Esophagus mucosa (tissue), 1 donor: ENCODE data around the gene BCL2L1. TPM values are rescaled to one million over a fixed set of nuclear protein-coding genes. Genes with fewer than 3 reads are reported as not detected.
"Not testable (repeated sequence)": the region's sequence is repeated elsewhere in the genome, so short reads cannot be mapped to it uniquely, and the experiment has no call there.

Experiments
- ATAC-seq: fragments of 200-7000 bp; cut with Tn5 transposase; one replicate; pipeline ENCODE4 v1.9.1; 2020
- total RNA-seq: library from RNA; stranded (reverse); gene quantifications from one replicate; pipeline ENCODE4 v1.2.4, GENCODE V29; 2023
- donor health status: DM: yes; HTN: yes; CAD: no.

BCL2L1 gene
- total RNA-seq, 1 donor from 2014 or later: 76.6 TPM

- ATAC-seq: no peak
Measured at GRCh38 chr20:31644701-31645100, 78.0 kb downstream of the BCL2L1 start.

GRCh38 chr20:31643522-31643921, 79.1 kb downstream of the BCL2L1 start:
- no peak for ATAC-seq

- no peak for ATAC-seq
Measured at GRCh38 chr20:31642837-31643236, 79.8 kb downstream of the BCL2L1 start.

GRCh38 chr20:31641391-31641790, 81.3 kb downstream of the BCL2L1 start:
- ATAC-seq: no peak

GRCh38 chr20:31640259-31640658, 82.4 kb downstream of the BCL2L1 start:
- no peak for ATAC-seq

DNA sequence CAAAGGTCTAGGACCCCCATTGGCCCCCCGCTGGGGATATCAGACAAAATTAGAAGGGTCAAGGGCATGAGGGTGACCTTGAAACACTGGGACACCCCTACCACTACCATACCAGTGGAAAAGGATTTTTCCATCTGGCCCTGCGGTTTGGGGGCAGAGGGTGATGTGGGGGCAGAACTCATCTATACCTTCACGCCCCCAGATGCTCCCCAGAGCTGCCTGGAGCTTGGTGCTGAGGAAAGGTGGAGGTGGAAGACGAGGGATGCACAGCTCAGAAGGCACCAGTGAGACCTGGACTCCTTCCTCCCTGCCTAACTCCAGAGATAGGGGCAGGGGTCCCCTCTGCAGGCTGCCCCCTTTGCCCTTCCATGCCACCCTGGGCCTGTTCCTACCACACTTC, 83.9 kb downstream of the BCL2L1 start:
- ATAC-seq: no peak

- ATAC-seq: no peak
Measured at GRCh38 chr20:31638317-31638716, 84.4 kb downstream of the BCL2L1 start.

DNA sequence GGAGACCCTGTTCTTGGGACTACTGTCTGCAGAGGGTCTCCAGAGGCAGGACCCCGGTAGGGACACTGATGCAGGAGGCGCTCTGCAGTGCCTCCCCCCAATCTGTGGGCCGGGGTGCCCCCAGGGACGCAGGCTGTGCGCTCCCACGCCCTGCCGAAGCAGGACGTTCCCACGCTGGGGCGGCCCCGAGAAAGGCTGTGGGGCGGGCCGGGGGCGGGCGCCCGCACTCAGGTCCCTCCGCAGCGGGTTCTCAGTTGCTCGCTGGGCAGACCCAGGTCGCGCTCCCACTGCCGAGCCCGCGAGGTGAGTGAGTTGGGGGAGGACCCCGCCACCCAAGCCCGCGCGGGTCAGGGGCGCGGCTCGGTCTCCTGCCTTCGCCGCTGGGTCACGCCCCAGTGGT, 85.0 kb downstream of the BCL2L1 start, which contains the start of gene COX4I2:
COX4I2 (plus strand) TSS at position 253 of the 400 bp plus-strand sequence. CDS start 1,106 bp downstream, outside the sequence.
- no peak for ATAC-seq

DNA sequence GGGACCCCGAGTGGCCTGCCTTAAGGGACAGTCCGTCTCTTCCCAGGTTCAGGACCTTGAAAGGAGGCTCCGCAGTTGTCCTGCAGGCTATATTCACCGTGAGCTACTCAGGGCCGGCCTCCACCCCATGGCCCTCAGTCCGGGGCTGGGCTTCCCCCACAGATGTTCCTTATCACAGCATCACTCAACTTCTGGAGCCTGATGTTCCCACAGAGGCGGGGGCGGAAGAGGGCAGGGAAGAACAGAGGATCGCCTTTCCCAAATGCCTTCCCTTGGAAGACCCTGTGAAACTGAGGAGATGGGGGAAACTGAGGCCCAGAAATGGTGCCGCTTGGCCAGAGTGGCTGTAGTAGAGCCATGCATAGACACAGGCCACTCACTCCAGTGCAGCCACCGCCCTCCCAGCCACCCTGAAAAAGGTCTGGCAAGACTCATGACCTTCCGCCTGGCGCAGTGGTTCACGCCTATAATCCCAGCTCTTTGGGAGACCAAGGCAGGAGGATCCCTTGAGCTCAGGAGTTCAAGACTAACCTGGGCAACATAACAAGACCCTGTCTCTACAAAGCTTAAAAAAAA, 89.2 kb downstream of the BCL2L1 start:
- peak; percentile 6 for ATAC-seq

GRCh38 chr20:31632548-31633338, 89.9 kb downstream of the BCL2L1 start:
- peak; percentile 10 for ATAC-seq

DNA sequence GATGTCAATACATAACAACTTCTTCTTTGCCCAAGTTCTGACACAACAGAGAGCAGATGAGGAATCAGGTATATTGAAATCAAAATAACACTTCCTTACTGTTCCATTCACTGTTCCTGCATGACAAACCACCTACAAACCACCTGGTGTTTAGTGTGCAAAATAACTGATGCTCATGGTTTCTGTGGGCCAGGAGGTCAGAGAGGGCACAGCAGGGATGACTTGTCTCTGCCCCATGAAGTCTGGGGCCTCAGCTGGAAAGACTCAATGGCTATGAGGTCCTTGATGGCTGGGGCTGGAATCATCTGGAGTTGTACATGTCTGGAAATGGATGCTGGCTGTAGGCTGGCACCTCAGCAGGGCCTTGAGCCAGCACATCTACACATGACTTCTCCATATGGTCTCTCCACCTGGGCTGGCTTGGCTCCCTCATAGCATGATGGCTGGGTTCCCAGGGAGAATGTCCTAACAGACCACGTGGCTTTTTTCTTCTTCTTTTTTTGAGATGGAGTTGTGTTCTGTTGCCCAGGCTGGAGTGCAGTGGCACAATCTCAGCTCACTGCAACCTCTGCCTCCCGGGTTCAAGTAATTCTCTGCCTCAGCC, 92.4 kb downstream of the BCL2L1 start:
- ATAC-seq: no peak

DNA sequence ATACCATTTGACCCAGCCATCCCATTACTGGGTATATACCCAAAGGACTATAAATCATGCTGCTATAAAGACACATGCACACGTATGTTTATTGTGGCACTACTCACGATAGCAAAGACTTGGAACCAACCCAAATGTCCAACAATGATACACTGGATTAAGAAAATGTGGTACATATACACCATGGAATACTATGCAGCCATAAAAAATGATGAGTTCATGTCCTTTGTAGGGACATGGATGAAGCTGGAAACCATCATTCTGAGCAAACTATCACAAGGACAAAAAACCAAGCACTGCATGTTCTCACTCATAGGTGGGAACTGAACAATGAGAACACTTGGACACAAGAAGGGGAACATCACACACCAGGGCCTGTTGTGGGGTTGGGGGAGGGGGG, 94.6 kb downstream of the BCL2L1 start:
- ATAC-seq: not testable (repeated sequence)

- not testable (repeated sequence) for ATAC-seq
Measured at GRCh38 chr20:31626534-31626933, 96.1 kb downstream of the BCL2L1 start.

DNA sequence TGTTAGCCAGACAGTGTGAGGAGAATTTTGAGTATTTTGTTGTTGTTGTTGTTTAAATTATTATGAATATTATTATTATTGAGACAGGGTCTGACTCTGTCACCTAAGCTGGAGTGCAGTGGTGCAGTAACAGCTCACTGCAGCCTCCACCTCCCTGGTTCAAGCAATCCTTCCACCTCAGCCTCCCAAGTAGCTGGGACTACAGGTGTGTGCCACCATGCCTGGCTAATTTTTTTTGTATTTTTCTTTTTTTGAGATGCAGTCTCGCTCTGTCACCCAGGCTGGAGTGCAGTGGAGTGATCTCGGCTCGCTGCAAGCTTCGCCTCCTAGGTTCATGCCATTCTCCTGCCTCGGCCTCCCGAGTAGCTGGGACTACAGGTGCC, 99.6 kb downstream of the BCL2L1 start:
- ATAC-seq: not testable (repeated sequence)

- no peak for ATAC-seq
Measured at GRCh38 chr20:31620246-31620645, 102.4 kb downstream of the BCL2L1 start.

- no peak for ATAC-seq
Measured at GRCh38 chr20:31617432-31618104, 105.1 kb downstream of the BCL2L1 start.

GRCh38 chr20:31615416-31615815, 107.3 kb downstream of the BCL2L1 start:
- no peak for ATAC-seq

Other genes with a start within 250 kb of the BCL2L1 start
- gene DEFB124, start 247.7 kb downstream of the BCL2L1 start, total RNA-seq: not detected
- gene REM1, start 247.6 kb downstream of the BCL2L1 start, total RNA-seq: 0.20 TPM
- gene HM13, start 208.4 kb downstream of the BCL2L1 start, total RNA-seq: 232 TPM
- 299 TPM for gene ID1, start 117.6 kb downstream of the BCL2L1 start, total RNA-seq
- gene COX4I2, start 85.0 kb downstream of the BCL2L1 start, total RNA-seq: 0.96 TPM
- gene TPX2, start 16.4 kb upstream of the BCL2L1 start, total RNA-seq: 32.6 TPM
- 0.12 TPM for gene MYLK2, start 96.5 kb upstream of the BCL2L1 start, total RNA-seq
- 0.40 TPM for gene FOXS1, start 122.7 kb upstream of the BCL2L1 start, total RNA-seq
- 0.64 TPM for gene DUSP15, start 147.7 kb upstream of the BCL2L1 start, total RNA-seq
- gene TTLL9, start 147.8 kb upstream of the BCL2L1 start, total RNA-seq: 0.16 TPM
- 12.2 TPM for gene PDRG1, start 229.2 kb upstream of the BCL2L1 start, total RNA-seq
- gene XKR7, start 245.3 kb upstream of the BCL2L1 start, total RNA-seq: not detected